Suprapubic skin (tissue), 4 donors: ENCODE results near the gene ZNF320.

Experiments
- POLR2A ChIP-seq, 2 donors: fragments of 450-650 bp; IDR thresholded peaks; one replicate each; pipeline ENCODE4 v1.6.1; 2017; ENCODE audit warnings: antibody characterized with exemption in 2 of 2, mild to moderate bottlenecking in 2 of 2, moderate library complexity in 2 of 2
- POLR2AphosphoS5 ChIP-seq, 3 donors: sonication (generic); formaldehyde crosslinking; IDR thresholded peaks; one replicate each; pipeline ENCODE4 v1.6.1; 2017; ENCODE audit warnings: antibody characterized with exemption in 3 of 3

- TF ChIP-seq POLR2A (IDR thresholded peaks at IDR 0.05) (no peak), POLR2AphosphoS5 (IDR thresholded peaks at IDR 0.05) (no peak)
Measured at GRCh38 chr19:52910648-52911047, 13.2 kb upstream of the ZNF320 start.
